Measurements from ENCODE around the gene RPL28. TPM values are rescaled to one million over a fixed set of nuclear protein-coding genes. Genes with fewer than 3 reads are reported as not detected.

RPL28 gene
- total and polyA plus RNA-seq, 2 of the 13 experiments (the other 11 are each of a cell fraction or from before 2014, with no cell fraction given), result 105 to 420 TPM

GRCh38 chr19:55385724-55386492, at the start of gene RPL28 (continued):
- no peak for TF ChIP-seq SNAPC5 (CRISPR knock-in tag; IDR thresholded peaks at IDR 0.05; ENCODE audit: borderline replicate concordance)
- TF ChIP-seq RARG (CRISPR knock-in tag; IDR thresholded peaks at IDR 0.05; ENCODE audit: low read depth), result no peak
- TF ChIP-seq ZNF264 (CRISPR knock-in tag; IDR thresholded peaks at IDR 0.05), result peak; percentile 67; the same call in 1 of the 2 replicates
- no peak for TF ChIP-seq RAD21 (CRISPR knock-in tag; IDR thresholded peaks at IDR 0.05)
- TF ChIP-seq SAFB2 (CRISPR knock-in tag; IDR thresholded peaks at IDR 0.05; ENCODE audit: borderline replicate concordance, low read depth), result peak; percentile 90; the same call in 1 of the 2 replicates
- no peak for TF ChIP-seq ZNF761 (CRISPR knock-in tag; conservative IDR thresholded peaks at IDR 0.05)
- TF ChIP-seq ESRRA (CRISPR knock-in tag; IDR thresholded peaks at IDR 0.05; ENCODE audit: low read depth), result peak; percentile 69
- peak; percentile 85 for TF ChIP-seq AGO2 (optimal IDR thresholded peaks at IDR 0.05; ENCODE audit: low read depth, low read length)
- peak; percentile 66; the same call in 1 of the 3 replicates for TF ChIP-seq MXI1 (IDR thresholded peaks at IDR 0.05; ENCODE audit: borderline replicate concordance, low read depth, low read length)
- TF ChIP-seq ZNF451 (CRISPR knock-in tag; IDR thresholded peaks at IDR 0.05), result no peak
- no peak for TF ChIP-seq ZBTB3 (CRISPR knock-in tag; IDR thresholded peaks at IDR 0.05; ENCODE audit: borderline replicate concordance, low read depth)
- 0 out of 2 replicates have a peak, but pooled peaks have one; percentile 10 for TF ChIP-seq TOPORS (CRISPR knock-in tag; IDR thresholded peaks at IDR 0.05)
- TF ChIP-seq CCDC6 (CRISPR knock-in tag; IDR thresholded peaks at IDR 0.05), result peak; percentile 78; the same call in 1 of the 2 replicates
- TF ChIP-seq NRL (CRISPR knock-in tag; IDR thresholded peaks at IDR 0.05; ENCODE audit: borderline replicate concordance), result 0 out of 2 replicates have a peak, but pooled peaks have one; percentile 74
- 0 out of 2 replicates have a peak, but pooled peaks have one; percentile 39 for TF ChIP-seq DNMT3B (CRISPR knock-in tag; conservative IDR thresholded peaks at IDR 0.05)
- peak; percentile 73 for TF ChIP-seq MAX (IDR thresholded peaks at IDR 0.05)
- no peak; the same call in 1 of the 2 replicates for TF ChIP-seq SRY (CRISPR knock-in tag; IDR thresholded peaks at IDR 0.05)
- no peak for TF ChIP-seq PREB (CRISPR knock-in tag; IDR thresholded peaks at IDR 0.05)
- peak; percentile 84 for TF ChIP-seq TSC22D2 (CRISPR knock-in tag; IDR thresholded peaks at IDR 0.05; ENCODE audit: borderline replicate concordance)
- TF ChIP-seq ARID5B (CRISPR knock-in tag; IDR thresholded peaks at IDR 0.05), result peak; percentile 42; the same call in 1 of the 2 replicates
- no peak for TF ChIP-seq HMG20B (CRISPR knock-in tag; conservative IDR thresholded peaks at IDR 0.05)
- TF ChIP-seq ZNF747 (CRISPR knock-in tag; IDR thresholded peaks at IDR 0.05; ENCODE audit: borderline replicate concordance), result peak; percentile 95

Data from HepG2 (cell line).